A549 (cell line): ENCODE measurements around the gene DACH1. TPM values are rescaled to one million over a fixed set of nuclear protein-coding genes. Genes with fewer than 3 reads are reported as not detected.

Experiments
- ATAC-seq, 2 experiments: fragments of 200-7000 bp in 1 of 2; fragments of >200 bp in 1 of 2; cut with Nextera tagmentation in 1 of 2; cut with Tn5 transposase in 1 of 2; 3 replicates each; pipeline versions ENCODE4 v1.8.0 to v1.9.1; 2018 to 2020; ENCODE audit warnings: mild to moderate bottlenecking in 1 of 2, moderate library complexity in 1 of 2
- CTCF ChIA-PET: fragments of 300-600 bp; sonication (Branson Sonifier 250); formaldehyde crosslinking; extraction: SDS; loops from one replicate; lab custom pipeline; 2021; ENCODE audit warnings: antibody characterized with exemption, inconsistent platforms; lab: Yijun Ruan, JAX
- POLR2A ChIA-PET: fragments of 350-600 bp; formaldehyde crosslinking; extraction: SDS; loops from one replicate; lab custom pipeline; 2021; ENCODE audit warnings: antibody characterized with exemption, inconsistent platforms; lab: Yijun Ruan, JAX
- DNase-seq, 2 experiments: peaks; one replicate each; pipeline versions ENCODE4 v3.0.0 to v3.0.0-alpha.2; 2011 to 2016; ENCODE audit warnings: low read depth in 1 of 2, low spot score in 1 of 2
- FAIRE-seq: peaks from 2 replicates; lab custom pipeline; 2011; peaks lifted over from hg19 to GRCh38; lab: Jason Lieb, UNC
- H3K27ac ChIP-seq, 2 experiments: fragments of >200 bp; sonication (Bioruptor Twin); formaldehyde crosslinking; 3 replicates each; pipeline ENCODE4 v1.5.1; 2016 to 2017
- H3K4me1 ChIP-seq: fragments of >200 bp; sonication (Bioruptor Twin); formaldehyde crosslinking; 3 replicates; pipeline ENCODE4 v1.6.1; 2016
- H3K4me2 ChIP-seq: fragments of >200 bp; sonication (Bioruptor Twin); formaldehyde crosslinking; 3 replicates; pipeline ENCODE4 v1.6.1; 2016
- H3K4me3 ChIP-seq: fragments of >200 bp; sonication (Bioruptor Twin); formaldehyde crosslinking; 3 replicates; pipeline ENCODE4 v1.5.1; 2016
- H3K9me3 ChIP-seq: fragments of >200 bp; sonication (Bioruptor Twin); formaldehyde crosslinking; 3 replicates; pipeline ENCODE4 v1.6.1; 2016
- CBX2 ChIP-seq: fragments of 200-600 bp; sonication (generic); IDR thresholded peaks from 2 replicates; pipeline ENCODE4 v1.6.1; 2016; ENCODE audit warnings: low read depth, mild to moderate bottlenecking, borderline replicate concordance
- CBX8 ChIP-seq: fragments of 200-600 bp; sonication (generic); IDR thresholded peaks from 2 replicates; pipeline ENCODE4 v1.6.1; 2016
- CEBPB ChIP-seq, 2 experiments: fragments of >200 bp in 1 of 2; sonication (Bioruptor Twin) in 1 of 2; formaldehyde crosslinking in 1 of 2; IDR thresholded peaks; 2 replicates each; pipeline ENCODE4 v1.6.1; 2012 to 2016
- FOSB ChIP-seq: fragments of 250-450 bp; sonication (Bioruptor Pico); IDR thresholded peaks from 2 replicates; pipeline ENCODE4 v1.5.0; 2020; ENCODE audit warnings: mild to moderate bottlenecking, moderate library complexity
- KDM5A ChIP-seq: fragments of 200-600 bp; sonication (generic); IDR thresholded peaks from 2 replicates; pipeline ENCODE4 v1.6.1; 2016; ENCODE audit warnings: antibody characterized with exemption, mild to moderate bottlenecking
- MAZ ChIP-seq: fragments of 150-350 bp; IDR thresholded peaks from 2 replicates; pipeline ENCODE4 v1.6.1; 2014; ENCODE audit warnings: antibody characterized with exemption, low read depth, low read length, borderline replicate concordance
- NFE2L2 ChIP-seq: fragments of 150-350 bp; conservative IDR thresholded peaks from 2 replicates; pipeline ENCODE4 v1.6.1; 2014; ENCODE audit warnings: low read length
- POLR2A ChIP-seq: IDR thresholded peaks from 2 replicates; pipeline ENCODE4 v1.6.1; 2012; ENCODE audit warnings: mild to moderate bottlenecking, low read length
- POLR2AphosphoS2 ChIP-seq: conservative IDR thresholded peaks from 2 replicates; pipeline ENCODE4 v1.6.1; 2012; ENCODE audit warnings: low read length, improper control_type of control experiment, inconsistent platforms
- RFX5 ChIP-seq: fragments of 450-650 bp; IDR thresholded peaks from 2 replicates; pipeline ENCODE4 v1.7.1; 2014; ENCODE audit warnings: antibody characterized with exemption, mild to moderate bottlenecking, moderate library complexity
- SMC3 ChIP-seq: fragments of >200 bp; sonication (Bioruptor Twin); formaldehyde crosslinking; IDR thresholded peaks from 3 replicates; pipeline ENCODE4 v1.6.1; 2018; ENCODE audit warnings: inconsistent platforms
- SREBF2 ChIP-seq: fragments of 450-650 bp; IDR thresholded peaks from 2 replicates; pipeline ENCODE4 v1.6.1; 2014; ENCODE audit warnings: mild to moderate bottlenecking, moderate library complexity
- TFCP2L1 ChIP-seq: fragments of 250-450 bp; sonication (Bioruptor Pico); IDR thresholded peaks from 2 replicates; pipeline ENCODE4 v1.5.0; 2021; ENCODE audit warnings: mild to moderate bottlenecking
- TP53 ChIP-seq: fragments of 250-450 bp; sonication (Bioruptor Pico); IDR thresholded peaks from 2 replicates; pipeline ENCODE4 v1.5.0; 2021; ENCODE audit warnings: mild to moderate bottlenecking, moderate library complexity
- ZFP36 ChIP-seq: fragments of 450-650 bp; IDR thresholded peaks from 2 replicates; pipeline ENCODE4 v1.6.1; 2014; ENCODE audit warnings: borderline replicate concordance; ENCODE audit not compliant: partially characterized antibody
- ZSCAN20 ChIP-seq: fragments of 250-450 bp; sonication (Bioruptor Pico); IDR thresholded peaks from 2 replicates; pipeline ENCODE4 v1.8.0; 2022; ENCODE audit warnings: mild to moderate bottlenecking, moderate library complexity
- WGBS: methylation state at CpG from one replicate; pipeline ENCODE4 v1.1.6; 2017; ENCODE audit errors: missing lambda C conversion rate; 5-methylcytosine and 5-hydroxymethylcytosine counted together
- polyA plus RNA-seq, 4 experiments: library from polyadenylated mRNA; depleted of rRNA in 3 of 4; stranded (reverse); fragments of >200 nt; fragmentation: RNase III in 1 of 4; extraction: RNeasy Plus Mini Kit Qiagen cat#74134 plus additional on column Dnase treatment in 1 of 4; gene quantifications; 2 replicates in 3 of 4; 3 replicates in 1 of 4; pipeline ENCODE4 v1.2.3, GENCODE V29; 2011 to 2017
- TF ChIP-seq, protein P1 (sequence below): IDR thresholded peaks from 2 replicates; pipeline ENCODE4 v1.6.1; 2012
- TF ChIP-seq, protein P2 (sequence below): fragments of 150-350 bp; IDR thresholded peaks from 2 replicates; pipeline ENCODE4 v1.6.1; 2014; ENCODE audit warnings: low read depth, mild to moderate bottlenecking, low read length
- TF ChIP-seq, protein P3 (sequence below): fragments of >200 bp; sonication (Bioruptor Twin); formaldehyde crosslinking; IDR thresholded peaks from 3 replicates; pipeline ENCODE4 v1.5.1; 2016
- TF ChIP-seq, protein P4 (sequence below): fragments of 200-600 bp; sonication (generic); IDR thresholded peaks from 2 replicates; pipeline ENCODE4 v1.6.1; 2016; ENCODE audit warnings: antibody characterized with exemption, mild to moderate bottlenecking, moderate library complexity

DACH1 gene
- polyA plus RNA-seq, 2 of the 4 experiments (the other 2 are of a cell fraction): not detected

DNA sequence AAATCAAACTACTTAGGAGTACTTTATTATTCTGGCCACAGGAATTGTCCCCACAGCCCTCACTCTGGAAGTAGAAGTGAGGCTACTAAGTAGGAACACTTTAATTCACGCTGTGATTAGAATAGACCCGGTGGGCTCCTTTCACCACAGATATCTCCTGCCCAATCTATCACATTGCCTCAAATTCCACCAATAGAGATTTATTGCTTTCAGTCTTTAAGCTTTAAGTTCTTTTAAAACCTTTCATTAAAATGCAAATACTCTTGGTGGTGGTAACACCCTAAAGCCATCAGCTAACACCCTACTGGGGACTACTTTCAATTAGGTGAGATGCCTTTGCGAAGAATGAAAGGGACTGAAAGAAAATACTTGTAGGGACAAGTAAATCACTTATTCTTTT lies 181.9 kb downstream of the DACH1 start:
- Histone ChIP-seq H3K9me3 (no peaks in the 10 kb centered on the region), H3K4me3 (no peak overlapping the region), H3K4me1 (no peaks in the 10 kb centered on the region), H3K27ac (no peak overlapping the region), H3K4me2 (no peak overlapping the region)
- 1% methylated on average over 3 of the region's 3 CpGs for WGBS
- no peak for FAIRE-seq
- CTCF ChIA-PET: no interaction called here
- no peak for DNase-seq
- TF ChIP-seq, protein P1, sequence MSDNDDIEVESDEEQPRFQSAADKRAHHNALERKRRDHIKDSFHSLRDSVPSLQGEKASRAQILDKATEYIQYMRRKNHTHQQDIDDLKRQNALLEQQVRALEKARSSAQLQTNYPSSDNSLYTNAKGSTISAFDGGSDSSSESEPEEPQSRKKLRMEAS: no peak
- TF ChIP-seq CEBPB (IDR thresholded peaks at IDR 0.05) (no peak), TP53 (CRISPR knock-in tag) (no peak), SMC3 (no peak), SREBF2 (no peak), CBX8 (no peak), FOSB (CRISPR knock-in tag) (no peak), KDM5A (no peak)
- TF ChIP-seq, protein P2, sequence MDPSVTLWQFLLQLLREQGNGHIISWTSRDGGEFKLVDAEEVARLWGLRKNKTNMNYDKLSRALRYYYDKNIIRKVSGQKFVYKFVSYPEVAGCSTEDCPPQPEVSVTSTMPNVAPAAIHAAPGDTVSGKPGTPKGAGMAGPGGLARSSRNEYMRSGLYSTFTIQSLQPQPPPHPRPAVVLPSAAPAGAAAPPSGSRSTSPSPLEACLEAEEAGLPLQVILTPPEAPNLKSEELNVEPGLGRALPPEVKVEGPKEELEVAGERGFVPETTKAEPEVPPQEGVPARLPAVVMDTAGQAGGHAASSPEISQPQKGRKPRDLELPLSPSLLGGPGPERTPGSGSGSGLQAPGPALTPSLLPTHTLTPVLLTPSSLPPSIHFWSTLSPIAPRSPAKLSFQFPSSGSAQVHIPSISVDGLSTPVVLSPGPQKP: no peak
- ATAC-seq: no peak
- POLR2A ChIA-PET: no interaction called here

DNA sequence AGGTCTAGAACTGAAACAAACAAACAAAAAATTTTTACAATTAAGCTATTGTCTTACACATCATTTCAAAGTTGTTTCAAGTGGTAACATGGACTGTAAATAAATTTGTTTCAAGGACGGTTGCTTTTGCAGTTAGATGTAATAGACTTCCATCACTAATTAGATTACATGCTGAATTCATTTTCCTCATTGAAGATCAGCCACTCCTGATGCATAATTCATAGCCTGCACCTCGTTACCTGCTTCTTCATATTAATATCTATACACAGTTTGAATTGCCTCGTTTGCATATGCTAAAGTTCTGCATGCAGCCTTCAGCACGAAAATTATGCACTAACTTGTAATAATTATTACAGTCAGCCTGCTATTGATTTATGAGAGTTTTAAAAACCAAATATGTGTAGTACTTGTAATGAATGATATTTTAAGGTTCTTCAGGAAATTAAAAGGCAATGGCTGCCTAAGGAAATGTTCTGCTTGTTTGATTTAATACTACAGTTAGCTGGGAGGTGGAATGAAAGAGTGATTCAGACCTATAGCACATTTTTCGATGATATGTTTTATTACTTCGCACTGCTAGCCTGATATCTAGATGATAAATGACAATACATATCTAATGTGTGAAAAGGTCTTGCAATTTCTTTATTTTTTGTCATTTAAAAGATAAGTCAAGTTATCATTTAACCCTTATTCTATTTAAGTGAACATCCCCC lies 184.9 kb downstream of the DACH1 start:
- TF ChIP-seq, protein P2: no peak
- no peak for TF ChIP-seq ZFP36
- TF ChIP-seq TP53 (CRISPR knock-in tag): no peak
- no peak for TF ChIP-seq CBX2
- no peak for TF ChIP-seq MAZ
- TF ChIP-seq NFE2L2: no peak
- no peak for TF ChIP-seq TFCP2L1 (CRISPR knock-in tag)
- no peak for TF ChIP-seq ZSCAN20 (CRISPR knock-in tag)
- no peak for TF ChIP-seq POLR2A
- TF ChIP-seq, protein P3, sequence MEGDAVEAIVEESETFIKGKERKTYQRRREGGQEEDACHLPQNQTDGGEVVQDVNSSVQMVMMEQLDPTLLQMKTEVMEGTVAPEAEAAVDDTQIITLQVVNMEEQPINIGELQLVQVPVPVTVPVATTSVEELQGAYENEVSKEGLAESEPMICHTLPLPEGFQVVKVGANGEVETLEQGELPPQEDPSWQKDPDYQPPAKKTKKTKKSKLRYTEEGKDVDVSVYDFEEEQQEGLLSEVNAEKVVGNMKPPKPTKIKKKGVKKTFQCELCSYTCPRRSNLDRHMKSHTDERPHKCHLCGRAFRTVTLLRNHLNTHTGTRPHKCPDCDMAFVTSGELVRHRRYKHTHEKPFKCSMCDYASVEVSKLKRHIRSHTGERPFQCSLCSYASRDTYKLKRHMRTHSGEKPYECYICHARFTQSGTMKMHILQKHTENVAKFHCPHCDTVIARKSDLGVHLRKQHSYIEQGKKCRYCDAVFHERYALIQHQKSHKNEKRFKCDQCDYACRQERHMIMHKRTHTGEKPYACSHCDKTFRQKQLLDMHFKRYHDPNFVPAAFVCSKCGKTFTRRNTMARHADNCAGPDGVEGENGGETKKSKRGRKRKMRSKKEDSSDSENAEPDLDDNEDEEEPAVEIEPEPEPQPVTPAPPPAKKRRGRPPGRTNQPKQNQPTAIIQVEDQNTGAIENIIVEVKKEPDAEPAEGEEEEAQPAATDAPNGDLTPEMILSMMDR: no peak
- no peak for TF ChIP-seq POLR2AphosphoS2
- TF ChIP-seq RFX5: no peak
- TF ChIP-seq, protein P4, sequence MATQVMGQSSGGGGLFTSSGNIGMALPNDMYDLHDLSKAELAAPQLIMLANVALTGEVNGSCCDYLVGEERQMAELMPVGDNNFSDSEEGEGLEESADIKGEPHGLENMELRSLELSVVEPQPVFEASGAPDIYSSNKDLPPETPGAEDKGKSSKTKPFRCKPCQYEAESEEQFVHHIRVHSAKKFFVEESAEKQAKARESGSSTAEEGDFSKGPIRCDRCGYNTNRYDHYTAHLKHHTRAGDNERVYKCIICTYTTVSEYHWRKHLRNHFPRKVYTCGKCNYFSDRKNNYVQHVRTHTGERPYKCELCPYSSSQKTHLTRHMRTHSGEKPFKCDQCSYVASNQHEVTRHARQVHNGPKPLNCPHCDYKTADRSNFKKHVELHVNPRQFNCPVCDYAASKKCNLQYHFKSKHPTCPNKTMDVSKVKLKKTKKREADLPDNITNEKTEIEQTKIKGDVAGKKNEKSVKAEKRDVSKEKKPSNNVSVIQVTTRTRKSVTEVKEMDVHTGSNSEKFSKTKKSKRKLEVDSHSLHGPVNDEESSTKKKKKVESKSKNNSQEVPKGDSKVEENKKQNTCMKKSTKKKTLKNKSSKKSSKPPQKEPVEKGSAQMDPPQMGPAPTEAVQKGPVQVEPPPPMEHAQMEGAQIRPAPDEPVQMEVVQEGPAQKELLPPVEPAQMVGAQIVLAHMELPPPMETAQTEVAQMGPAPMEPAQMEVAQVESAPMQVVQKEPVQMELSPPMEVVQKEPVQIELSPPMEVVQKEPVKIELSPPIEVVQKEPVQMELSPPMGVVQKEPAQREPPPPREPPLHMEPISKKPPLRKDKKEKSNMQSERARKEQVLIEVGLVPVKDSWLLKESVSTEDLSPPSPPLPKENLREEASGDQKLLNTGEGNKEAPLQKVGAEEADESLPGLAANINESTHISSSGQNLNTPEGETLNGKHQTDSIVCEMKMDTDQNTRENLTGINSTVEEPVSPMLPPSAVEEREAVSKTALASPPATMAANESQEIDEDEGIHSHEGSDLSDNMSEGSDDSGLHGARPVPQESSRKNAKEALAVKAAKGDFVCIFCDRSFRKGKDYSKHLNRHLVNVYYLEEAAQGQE: no peak
- no peak overlapping the region for H3K4me3 ChIP-seq
- POLR2A ChIA-PET: no interaction called here
- FAIRE-seq: no peak
- 7% methylated on average over 6 of the region's 6 CpGs for WGBS
- H3K9me3 ChIP-seq: no peaks in the 10 kb centered on the region
- ATAC-seq: no peak
- H3K4me1 ChIP-seq: no peaks in the 10 kb centered on the region
- H3K4me2 ChIP-seq: no peak overlapping the region
- H3K27ac ChIP-seq: no peak overlapping the region
- CTCF ChIA-PET: no interaction called here
- no peak for DNase-seq
